Erythroblast (primary cell): ENCODE data around the gene TPST1.

ENCODE experiments used
- GATA1 ChIP-seq: IDR thresholded peaks from 2 replicates; pipeline ENCODE4 v1.6.1; 2011; ENCODE audit warnings: low read depth, mild to moderate bottlenecking, control low read depth, low read length, moderate library complexity
- POLR2A ChIP-seq: IDR thresholded peaks from 2 replicates; pipeline ENCODE4 v1.6.1; 2011; ENCODE audit warnings: mild to moderate bottlenecking, low read length

GRCh38 chr7:66185680-66186187 lies 19.4 kb upstream of the TPST1 start:
- TF ChIP-seq POLR2A (no peak), GATA1 (no peak)
